Neural progenitor cell (in vitro differentiated cells): ENCODE results near the gene TACR1. TPM values are rescaled to one million over a fixed set of nuclear protein-coding genes. Genes with fewer than 3 reads are reported as not detected.

Experiments used
- DNase-seq: peaks from one replicate; pipeline ENCODE4 v3.0.0-alpha.2; 2016; ENCODE audit warnings: low spot score
- H2AFZ ChIP-seq: fragments of 200-600 bp; sonication (generic); replicated peaks from 2 replicates; pipeline ENCODE4 v1.6.1; 2016; ENCODE audit warnings: antibody characterized with exemption
- H3F3A ChIP-seq: fragments of 200-600 bp; sonication (generic); 2 replicates; pipeline ENCODE4 v1.6.1; 2016; ENCODE audit warnings: antibody characterized with exemption, low read depth
- H3K27ac ChIP-seq: fragments of 200-600 bp; sonication (generic); 2 replicates; pipeline ENCODE4 v1.5.1; 2016; ENCODE audit warnings: mild to moderate bottlenecking
- H3K27me3 ChIP-seq: fragments of 200-600 bp; sonication (generic); 2 replicates; pipeline ENCODE4 v1.6.1; 2016; ENCODE audit warnings: mild to moderate bottlenecking, moderate library complexity
- H3K36me3 ChIP-seq: fragments of 200-600 bp; sonication (generic); 2 replicates; pipeline ENCODE4 v1.5.1; 2016
- H3K4me1 ChIP-seq: fragments of 200-600 bp; sonication (generic); 2 replicates; pipeline ENCODE4 v1.6.1; 2016; ENCODE audit warnings: mixed run types
- H3K4me2 ChIP-seq: fragments of 200-600 bp; sonication (generic); 2 replicates; pipeline ENCODE4 v1.6.1; 2016
- H3K4me3 ChIP-seq: fragments of 200-600 bp; sonication (generic); 2 replicates; pipeline ENCODE4 v1.5.1; 2016
- H3K79me2 ChIP-seq: fragments of 200-600 bp; sonication (generic); 2 replicates; pipeline ENCODE4 v1.6.1; 2016; ENCODE audit warnings: low read depth
- H3K9ac ChIP-seq: fragments of 200-600 bp; sonication (generic); 2 replicates; pipeline ENCODE4 v1.6.1; 2016
- H3K9me3 ChIP-seq: fragments of 200-600 bp; sonication (generic); 2 replicates; pipeline ENCODE4 v1.5.1; 2016; ENCODE audit warnings: low read depth
- H4K20me1 ChIP-seq: fragments of 200-600 bp; sonication (generic); 2 replicates; pipeline ENCODE4 v1.6.1; 2016; ENCODE audit warnings: low read depth
- H3K27ac Mint-ChIP-seq: 3 replicates; pipeline ENCODE4 v1.8.0; 2021; ENCODE audit warnings: mixed read lengths
- H3K27me3 Mint-ChIP-seq: 2 replicates; pipeline ENCODE4 v1.8.0; 2022; ENCODE audit warnings: low read depth, mild to moderate bottlenecking, inconsistent platforms, moderate library complexity, mixed read lengths; ENCODE audit not compliant: insufficient read depth
- H3K36me3 Mint-ChIP-seq: 3 replicates; pipeline ENCODE4 v1.8.0; 2021; ENCODE audit warnings: mixed read lengths
- H3K4me1 Mint-ChIP-seq: 3 replicates; pipeline ENCODE4 v1.8.0; 2021; ENCODE audit warnings: mixed read lengths
- H3K4me3 Mint-ChIP-seq: 3 replicates; pipeline ENCODE4 v1.8.0; 2021; ENCODE audit warnings: mild to moderate bottlenecking, moderate library complexity, mixed read lengths
- H3K9me3 Mint-ChIP-seq: 3 replicates; pipeline ENCODE4 v1.8.0; 2020; ENCODE audit warnings: mixed read lengths
- CTCF ChIP-seq: fragments of 200-600 bp; sonication (generic); IDR thresholded peaks from 2 replicates; pipeline ENCODE4 v1.5.1; 2017; ENCODE audit warnings: antibody characterized with exemption, mild to moderate bottlenecking
- EZH2 ChIP-seq: fragments of 200-600 bp; sonication (generic); IDR thresholded peaks from 2 replicates; pipeline ENCODE4 v1.6.1; 2017; ENCODE audit warnings: antibody characterized with exemption, mild to moderate bottlenecking, moderate library complexity
- EZH2phosphoT487 ChIP-seq: fragments of 200-600 bp; sonication (generic); IDR thresholded peaks from 2 replicates; pipeline ENCODE4 v1.6.1; 2017; ENCODE audit warnings: antibody characterized with exemption
- total RNA-seq: library from RNA; depleted of rRNA; stranded (reverse); fragments of >200 nt; gene quantifications from 2 replicates; pipeline ENCODE4 v1.2.3, GENCODE V29; 2015; ENCODE audit warnings: low replicate concordance

TACR1 gene
- total RNA-seq, 1 donor from 2014 or later = not detected

- no peaks in the 10 kb centered on the region for H3F3A ChIP-seq
- no peak for TF ChIP-seq EZH2phosphoT487
- TF ChIP-seq CTCF = no peak
- TF ChIP-seq EZH2 = no peak
- H3K9ac ChIP-seq = no peak overlapping the region
- Mint-ChIP-seq H3K27ac (no peak overlapping the region), H3K9me3 (no peaks in the 10 kb centered on the region), H3K36me3 (no peaks in the 10 kb centered on the region), H3K4me3 (no peak overlapping the region), H3K27me3 (peaks cover 2% of the 10 kb centered on the region), H3K4me1 (peaks cover 3% of the 10 kb centered on the region)
- H3K4me3 ChIP-seq = no peak overlapping the region
- no peak overlapping the region for H2AFZ ChIP-seq
- no peak overlapping the region for H3K27ac ChIP-seq
- no peaks in the 10 kb centered on the region for H3K79me2 ChIP-seq
- DNase-seq = no peak
- H3K9me3 ChIP-seq = no peaks in the 10 kb centered on the region
- no peaks in the 10 kb centered on the region for H3K4me1 ChIP-seq
- H3K36me3 ChIP-seq = no peaks in the 10 kb centered on the region
- no peak overlapping the region for H3K4me2 ChIP-seq
- no peaks in the 10 kb centered on the region for H4K20me1 ChIP-seq
- no peaks in the 10 kb centered on the region for H3K27me3 ChIP-seq
These were observed 157.4 kb downstream of the TACR1 start for GRCh38 chr2:75041731-75042600.

- H3K27ac ChIP-seq = no peak overlapping the region
- H3K36me3 Mint-ChIP-seq = no peaks in the 10 kb centered on the region
- no peaks in the 10 kb centered on the region for H3K27me3 ChIP-seq
- peaks cover 2% of the 10 kb centered on the region for H3K27me3 Mint-ChIP-seq
- H2AFZ ChIP-seq = no peak overlapping the region
- H3K4me2 ChIP-seq = no peak overlapping the region
- TF ChIP-seq EZH2phosphoT487 (no peak), CTCF (no peak)
- peaks cover 3% of the 10 kb centered on the region for H3K4me1 Mint-ChIP-seq
- no peaks in the 10 kb centered on the region for H3K9me3 Mint-ChIP-seq
- H3K4me3 ChIP-seq = no peak overlapping the region
- H4K20me1 ChIP-seq = no peaks in the 10 kb centered on the region
- H3F3A ChIP-seq = no peaks in the 10 kb centered on the region
- no peak for DNase-seq
- no peak overlapping the region for H3K4me3 Mint-ChIP-seq
- H3K9me3 ChIP-seq = no peaks in the 10 kb centered on the region
- H3K9ac ChIP-seq = no peak overlapping the region
- no peaks in the 10 kb centered on the region for H3K79me2 ChIP-seq
- no peaks in the 10 kb centered on the region for H3K36me3 ChIP-seq
- H3K4me1 ChIP-seq = no peaks in the 10 kb centered on the region
- H3K27ac Mint-ChIP-seq = no peak overlapping the region
These were observed 158.1 kb downstream of the TACR1 start for GRCh38 chr2:75041226-75041625.

DNA sequence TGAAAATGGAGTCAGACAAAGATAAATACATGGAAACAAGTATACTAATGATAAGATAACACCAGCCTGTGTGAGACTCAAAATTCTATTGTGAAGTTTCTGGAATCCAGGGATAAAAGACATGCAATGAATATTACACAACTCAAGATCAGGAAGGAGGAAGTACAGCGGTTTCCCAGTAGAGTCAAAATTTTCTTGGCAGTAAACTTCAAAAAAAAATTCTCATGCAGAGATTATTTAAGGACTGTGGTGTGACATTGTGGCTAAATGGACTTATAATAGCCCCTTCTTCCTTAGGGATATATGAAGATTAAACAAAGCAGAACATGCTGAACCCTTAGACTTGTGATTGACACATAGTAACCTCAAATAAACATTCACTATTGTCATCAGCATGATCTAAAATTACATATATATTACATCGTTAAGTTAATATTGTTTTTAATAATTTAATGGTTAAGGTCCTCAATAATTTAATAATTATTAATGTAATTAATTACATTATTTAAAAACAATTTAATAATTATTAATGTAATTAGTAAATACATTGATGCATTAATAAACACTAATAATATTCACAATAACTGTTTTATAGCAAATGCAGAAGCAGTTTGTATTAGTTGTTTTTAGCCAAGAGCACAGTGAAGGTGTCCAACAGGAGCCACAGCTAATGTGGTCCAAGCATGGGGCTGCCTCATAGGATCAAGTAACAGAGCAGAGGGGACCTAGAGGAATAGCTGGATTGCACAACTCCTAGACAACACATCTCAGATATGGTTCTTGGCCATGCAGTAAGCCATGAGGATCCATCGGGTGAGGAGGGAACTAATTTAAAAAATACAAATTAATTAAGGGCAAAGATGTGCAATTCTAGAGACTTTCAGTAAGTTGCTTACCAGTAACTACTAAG is 163.6 kb downstream of the TACR1 start:
- no peak for DNase-seq
- H3K27ac Mint-ChIP-seq = no peak overlapping the region
- TF ChIP-seq EZH2phosphoT487 = no peak
- TF ChIP-seq EZH2 = no peak
- no peak for TF ChIP-seq CTCF
- no peaks in the 10 kb centered on the region for H3K4me1 Mint-ChIP-seq
- no peak overlapping the region for H3K27ac ChIP-seq
- no peaks in the 10 kb centered on the region for H3K9me3 Mint-ChIP-seq
- no peaks in the 10 kb centered on the region for H3K36me3 ChIP-seq
- no peaks in the 10 kb centered on the region for H3K9me3 ChIP-seq
- no peak overlapping the region for H3K4me3 ChIP-seq
- H3K4me3 Mint-ChIP-seq = no peak overlapping the region
- no peak overlapping the region for H3K9ac ChIP-seq
- H3K27me3 Mint-ChIP-seq = no peaks in the 10 kb centered on the region
- H3K4me1 ChIP-seq = no peaks in the 10 kb centered on the region
- H3K79me2 ChIP-seq = no peaks in the 10 kb centered on the region
- H3K27me3 ChIP-seq = no peaks in the 10 kb centered on the region
- H4K20me1 ChIP-seq = no peaks in the 10 kb centered on the region
- H2AFZ ChIP-seq = no peak overlapping the region
- no peaks in the 10 kb centered on the region for H3F3A ChIP-seq
- H3K36me3 Mint-ChIP-seq = no peaks in the 10 kb centered on the region
- no peak overlapping the region for H3K4me2 ChIP-seq
